BE2C (cell line): ENCODE results near the gene LDB2.
"Not testable (repeated sequence)": the region's sequence is repeated elsewhere in the genome, so short reads cannot be mapped to it uniquely, and the experiment has no call there.

ENCODE experiments used
- DNase-seq: peaks from one replicate; pipeline ENCODE4 v3.0.0-alpha.2; 2020
- H3K27me3 ChIP-seq: fragments of 250-450 bp; sonication (Bioruptor Pico); 2 replicates; pipeline ENCODE4 v1.5.1; 2020; ENCODE audit warnings: mild to moderate bottlenecking
- H3K36me3 ChIP-seq: fragments of 250-450 bp; sonication (Bioruptor Pico); 2 replicates; pipeline ENCODE4 v1.5.1; 2020; ENCODE audit warnings: mild to moderate bottlenecking
- H3K4me1 ChIP-seq: fragments of 250-450 bp; sonication (Bioruptor Pico); 2 replicates; pipeline ENCODE4 v1.5.1; 2020
- H3K4me3 ChIP-seq: 2 replicates; pipeline ENCODE4 v1.5.1; 2011; ENCODE audit warnings: low read depth, low read length
- H3K9me3 ChIP-seq: fragments of 250-450 bp; sonication (Bioruptor Pico); 2 replicates; pipeline ENCODE4 v1.5.1; 2020
- TF ChIP-seq, protein P1 (sequence below): IDR thresholded peaks from 2 replicates; pipeline ENCODE4 v1.5.1; 2012; ENCODE audit warnings: mild to moderate bottlenecking, low read depth, low read length

The LDB2 gene

DNA sequence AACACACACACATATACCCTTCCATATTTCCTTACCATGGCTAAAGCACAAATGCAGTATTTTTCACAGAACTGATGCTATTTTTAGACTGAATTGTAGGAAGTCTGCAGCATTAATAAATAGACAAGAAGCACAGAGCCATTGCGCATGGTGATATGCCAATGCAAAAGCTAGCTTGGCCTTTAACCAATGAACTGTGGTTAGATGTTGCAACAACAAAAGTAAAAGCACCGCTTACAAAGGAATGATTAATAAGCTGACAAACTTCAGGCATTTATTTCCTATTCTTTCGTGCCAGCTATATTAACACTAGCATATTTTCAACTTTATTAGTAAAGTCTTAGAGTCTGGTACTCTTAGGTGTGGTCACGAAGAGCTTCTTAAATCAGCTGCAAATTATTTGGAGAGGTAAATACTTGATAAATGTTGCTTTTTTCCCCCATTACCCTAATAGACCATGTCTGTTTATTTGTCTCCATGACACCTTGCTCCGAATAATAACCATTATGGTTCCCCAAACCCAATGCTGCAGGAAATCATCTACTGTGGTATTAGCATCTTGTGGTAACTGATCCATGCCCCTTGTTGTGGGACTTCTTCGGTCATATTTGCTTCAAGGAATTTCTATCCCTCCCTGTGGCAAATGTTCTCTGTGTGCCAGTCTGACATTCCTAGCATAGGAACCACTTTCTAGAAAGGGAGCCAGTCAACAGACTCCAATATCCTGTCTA lies 366.0 kb downstream of the LDB2 start:
- no peak overlapping the region for H3K4me3 ChIP-seq
- H3K36me3 ChIP-seq = no peaks in the 10 kb centered on the region
- peaks cover 6% of the 10 kb centered on the region for H3K4me1 ChIP-seq
- no peaks in the 10 kb centered on the region for H3K9me3 ChIP-seq
- TF ChIP-seq, protein P1, sequence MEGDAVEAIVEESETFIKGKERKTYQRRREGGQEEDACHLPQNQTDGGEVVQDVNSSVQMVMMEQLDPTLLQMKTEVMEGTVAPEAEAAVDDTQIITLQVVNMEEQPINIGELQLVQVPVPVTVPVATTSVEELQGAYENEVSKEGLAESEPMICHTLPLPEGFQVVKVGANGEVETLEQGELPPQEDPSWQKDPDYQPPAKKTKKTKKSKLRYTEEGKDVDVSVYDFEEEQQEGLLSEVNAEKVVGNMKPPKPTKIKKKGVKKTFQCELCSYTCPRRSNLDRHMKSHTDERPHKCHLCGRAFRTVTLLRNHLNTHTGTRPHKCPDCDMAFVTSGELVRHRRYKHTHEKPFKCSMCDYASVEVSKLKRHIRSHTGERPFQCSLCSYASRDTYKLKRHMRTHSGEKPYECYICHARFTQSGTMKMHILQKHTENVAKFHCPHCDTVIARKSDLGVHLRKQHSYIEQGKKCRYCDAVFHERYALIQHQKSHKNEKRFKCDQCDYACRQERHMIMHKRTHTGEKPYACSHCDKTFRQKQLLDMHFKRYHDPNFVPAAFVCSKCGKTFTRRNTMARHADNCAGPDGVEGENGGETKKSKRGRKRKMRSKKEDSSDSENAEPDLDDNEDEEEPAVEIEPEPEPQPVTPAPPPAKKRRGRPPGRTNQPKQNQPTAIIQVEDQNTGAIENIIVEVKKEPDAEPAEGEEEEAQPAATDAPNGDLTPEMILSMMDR = no peak
- H3K27me3 ChIP-seq = no peaks in the 10 kb centered on the region
- no peak for DNase-seq

DNA sequence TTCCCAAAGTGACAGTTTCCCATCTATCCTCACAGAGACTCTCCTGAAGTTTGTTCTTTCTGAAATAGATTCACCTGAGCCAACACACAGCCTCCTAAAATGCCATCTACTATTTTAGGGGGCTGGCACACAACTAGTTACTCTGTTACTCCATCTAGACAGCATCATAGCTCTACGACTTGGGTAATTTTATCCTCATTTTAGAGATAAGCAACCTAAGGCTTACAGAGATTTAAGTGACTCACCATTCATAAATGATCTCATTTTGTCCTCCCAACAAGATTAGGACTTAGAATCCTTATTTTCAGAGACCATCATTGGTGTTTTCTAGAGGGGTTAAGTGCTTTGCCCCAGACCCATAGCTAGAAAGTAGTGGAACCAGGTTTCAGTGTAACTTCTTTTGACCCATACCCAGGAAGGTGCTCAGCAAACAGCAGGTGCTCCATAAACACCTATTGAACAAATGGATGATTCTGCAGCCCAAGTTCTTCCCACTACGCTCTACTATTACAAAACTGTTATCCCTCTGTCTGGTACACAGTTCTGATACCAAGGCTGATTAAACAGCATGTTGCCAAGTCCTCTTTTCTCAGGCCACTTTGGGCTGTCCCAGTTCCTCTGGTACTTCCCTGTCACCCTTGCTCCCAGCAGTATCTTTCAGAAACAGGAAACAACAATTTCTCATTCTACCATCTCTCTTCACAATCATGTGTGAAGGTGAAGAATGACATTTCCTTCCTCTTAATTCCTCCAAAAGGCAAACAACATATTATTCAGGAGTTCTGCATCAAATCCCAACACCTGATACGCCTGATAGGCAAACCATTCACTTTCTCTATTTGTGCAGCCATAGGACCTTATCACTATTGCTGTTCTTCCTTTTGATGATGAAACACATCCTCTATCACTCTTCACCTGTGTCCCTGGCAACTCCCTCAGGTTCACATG lies 367.5 kb downstream of the LDB2 start:
- no peaks in the 10 kb centered on the region for H3K9me3 ChIP-seq
- H3K36me3 ChIP-seq = no peaks in the 10 kb centered on the region
- DNase-seq = no peak
- peaks cover 13% of the 10 kb centered on the region for H3K4me1 ChIP-seq
- H3K4me3 ChIP-seq = no peak overlapping the region
- TF ChIP-seq, protein P1 = no peak
- H3K27me3 ChIP-seq = no peaks in the 10 kb centered on the region

DNA sequence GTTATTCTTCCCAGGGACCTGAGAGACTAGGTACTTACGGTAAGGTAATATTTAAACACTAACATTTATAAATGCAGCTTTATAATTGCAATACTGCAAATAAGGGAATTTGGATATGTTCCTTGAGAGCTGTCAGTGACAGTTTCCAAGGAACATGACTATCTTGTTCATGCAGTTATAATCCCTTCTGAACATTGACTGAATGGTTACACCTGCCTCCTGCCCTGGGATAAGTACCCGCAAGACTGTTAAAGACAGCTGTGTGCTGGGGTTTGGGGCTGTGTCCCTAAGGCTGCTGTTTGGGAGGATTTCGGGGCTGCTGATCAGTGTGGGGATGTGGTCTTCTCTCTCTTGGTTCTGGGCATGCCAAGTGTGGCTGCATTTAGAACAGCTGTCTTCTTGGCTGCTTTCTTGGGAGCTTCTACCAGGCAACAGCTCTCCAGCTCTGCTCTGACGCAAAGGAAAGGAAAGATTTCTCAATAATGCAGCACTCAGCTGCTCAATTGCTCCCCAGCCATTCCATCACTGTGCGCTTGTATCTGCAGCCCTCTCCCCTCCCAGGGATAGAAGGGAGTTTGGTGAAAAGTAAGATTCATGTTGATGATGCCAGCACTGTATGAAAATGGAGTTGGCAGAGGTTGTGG lies 373.4 kb downstream of the LDB2 start:
- no peaks in the 10 kb centered on the region for H3K36me3 ChIP-seq
- TF ChIP-seq, protein P1 = no peak
- DNase-seq = no peak
- no peaks in the 10 kb centered on the region for H3K9me3 ChIP-seq
- H3K4me3 ChIP-seq = no peak overlapping the region
- peaks cover 40% of the 10 kb centered on the region for H3K4me1 ChIP-seq
- H3K27me3 ChIP-seq = no peaks in the 10 kb centered on the region

DNA sequence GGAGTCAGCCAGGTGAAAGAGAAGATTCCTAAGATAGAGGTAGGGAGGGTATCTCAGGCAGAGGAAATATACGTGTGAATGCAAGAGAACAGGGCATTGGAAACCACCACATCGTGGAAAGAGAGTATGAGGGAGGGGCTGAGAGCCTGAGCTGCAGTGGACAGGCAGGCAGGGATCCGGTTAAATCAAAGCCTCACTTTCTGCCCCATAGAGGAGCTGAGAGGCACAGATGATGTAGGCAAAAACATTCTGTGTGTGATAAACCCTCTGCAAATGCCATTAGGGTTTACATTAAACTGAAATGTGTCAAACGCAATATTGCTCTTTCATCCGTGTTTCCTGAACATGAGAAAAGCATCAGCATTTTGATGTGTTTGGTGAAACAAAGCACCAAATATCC lies 374.0 kb downstream of the LDB2 start:
- no peaks in the 10 kb centered on the region for H3K9me3 ChIP-seq
- no peak for DNase-seq
- H3K4me1 ChIP-seq = peaks cover 40% of the 10 kb centered on the region
- no peaks in the 10 kb centered on the region for H3K36me3 ChIP-seq
- TF ChIP-seq, protein P1 = no peak
- H3K4me3 ChIP-seq = no peak overlapping the region
- H3K27me3 ChIP-seq = no peaks in the 10 kb centered on the region

DNA sequence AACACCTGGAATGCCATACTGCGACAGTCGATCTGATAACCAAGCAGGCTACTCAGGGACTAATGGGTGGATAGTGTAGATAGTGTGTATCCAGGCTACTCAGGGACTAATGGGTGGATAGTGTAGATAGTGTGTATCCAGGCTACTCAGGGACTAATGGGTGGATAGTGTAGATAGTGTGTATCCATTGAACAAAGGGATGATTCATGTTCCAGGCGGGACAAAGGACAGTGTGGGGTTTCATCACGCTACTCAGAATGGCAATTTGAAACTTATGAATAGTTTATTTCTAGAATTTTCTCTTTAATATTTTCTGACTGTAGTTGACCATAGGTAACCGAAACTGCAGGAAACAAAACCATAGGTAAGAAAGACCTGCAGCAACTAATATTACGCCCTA lies 374.9 kb downstream of the LDB2 start:
- peaks cover 40% of the 10 kb centered on the region for H3K4me1 ChIP-seq

DNA sequence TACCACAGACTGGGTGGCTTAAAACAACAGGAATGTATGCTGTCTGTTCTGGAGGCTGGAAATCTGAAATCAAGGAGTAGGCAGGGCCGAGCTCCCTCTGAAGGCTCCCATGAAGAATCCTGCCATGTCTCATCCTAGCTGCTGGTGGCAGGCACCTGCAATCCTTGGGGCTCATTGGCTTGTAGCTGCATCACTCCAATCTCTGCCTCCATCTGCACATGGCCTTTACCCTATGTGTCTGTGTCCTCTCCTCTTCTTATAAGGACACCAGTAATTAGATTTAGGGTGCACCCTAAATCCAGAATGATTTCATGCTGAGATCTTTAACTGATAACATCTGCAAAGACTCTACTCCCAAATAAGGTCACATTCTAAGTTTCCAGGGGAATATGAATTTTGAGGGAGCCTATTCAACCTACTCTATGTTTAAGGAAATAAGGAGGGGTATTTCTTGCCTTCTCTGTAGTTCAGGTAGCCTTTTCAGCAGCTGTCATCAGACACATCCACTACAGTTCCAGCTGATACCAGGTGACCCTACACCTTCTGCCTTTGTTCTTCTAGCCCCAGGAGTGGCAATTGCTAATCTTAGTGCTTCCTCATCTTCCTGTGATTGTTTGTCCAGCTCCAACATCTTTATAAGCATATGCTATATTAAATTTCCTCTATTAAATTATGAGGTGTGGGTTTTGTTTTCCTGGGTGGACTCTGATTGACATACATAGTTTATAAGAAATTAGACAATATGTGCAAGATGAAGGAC lies 377.1 kb downstream of the LDB2 start:
- TF ChIP-seq, protein P1 = no peak
- H3K4me1 ChIP-seq = peaks cover 51% of the 10 kb centered on the region
- H3K27me3 ChIP-seq = no peaks in the 10 kb centered on the region
- no peaks in the 10 kb centered on the region for H3K36me3 ChIP-seq
- H3K4me3 ChIP-seq = no peak overlapping the region
- no peaks in the 10 kb centered on the region for H3K9me3 ChIP-seq
- DNase-seq = peak; percentile 28

More for the DNA sequence above, 374.9 kb downstream of the LDB2 start:
- not testable (repeated sequence) for H3K27me3 ChIP-seq, H3K9me3 ChIP-seq, H3K36me3 ChIP-seq, H3K4me3 ChIP-seq
- peak; percentile 36 for DNase-seq
